Mesenchymal stem cell (in vitro differentiated cells and primary cell): ENCODE measurements around the gene BDKRB2.

ENCODE experiments used
- DNase-seq: peaks from one replicate; pipeline ENCODE4 v3.0.0-alpha.2; 2013
- H2AFZ ChIP-seq: one replicate; pipeline ENCODE4 v1.6.1; 2013; ENCODE audit warnings: low read depth, mild to moderate bottlenecking, control low read depth, inconsistent platforms, low read length, moderate library complexity
- H2AK5ac ChIP-seq: 2 replicates; pipeline ENCODE4 v1.6.1; 2013; ENCODE audit warnings: low read length, moderate library complexity, mild to moderate bottlenecking, inconsistent platforms; ENCODE audit not compliant: severe bottlenecking
- H2BK120ac ChIP-seq: one replicate; pipeline ENCODE4 v1.6.1; 2013; ENCODE audit warnings: low read depth, mild to moderate bottlenecking, inconsistent platforms, low read length, moderate library complexity
- H2BK12ac ChIP-seq, 2 experiments: one replicate each; pipeline ENCODE4 v1.6.1; 2013; ENCODE audit warnings: inconsistent platforms in 2 of 2, low read length in 2 of 2, mild to moderate bottlenecking in 2 of 2, moderate library complexity in 2 of 2, control low read depth in 1 of 2
- H2BK15ac ChIP-seq: one replicate; pipeline ENCODE4 v1.6.1; 2013; ENCODE audit warnings: mild to moderate bottlenecking, low read depth, inconsistent platforms; ENCODE audit not compliant: poor library complexity, severe bottlenecking
- H2BK5ac ChIP-seq: 2 replicates; pipeline ENCODE4 v1.6.1; 2013; ENCODE audit warnings: low read depth, mild to moderate bottlenecking, low read length, control low read depth, inconsistent platforms; ENCODE audit not compliant: poor library complexity, severe bottlenecking
- H3K14ac ChIP-seq, 2 experiments: one replicate each; pipeline ENCODE4 v1.6.1; 2013; ENCODE audit warnings: inconsistent platforms in 2 of 2, low read length in 2 of 2, control low read depth in 1 of 2, mild to moderate bottlenecking in 1 of 2, moderate library complexity in 1 of 2
- H3K18ac ChIP-seq, 2 experiments: one replicate each; pipeline ENCODE4 v1.6.1; 2013; ENCODE audit warnings: inconsistent platforms in 2 of 2, low read length in 2 of 2, control low read depth in 1 of 2, low read depth in 1 of 2, mild to moderate bottlenecking in 1 of 2
- H3K23ac ChIP-seq, 2 experiments: one replicate each; pipeline ENCODE4 v1.6.1; 2013; ENCODE audit warnings: inconsistent platforms in 2 of 2, low read length in 2 of 2, mild to moderate bottlenecking in 2 of 2, moderate library complexity in 2 of 2, control low read depth in 1 of 2
- H3K27ac ChIP-seq: 2 replicates; pipeline ENCODE4 v1.5.1; 2013; ENCODE audit warnings: mild to moderate bottlenecking, moderate library complexity, low read length, control low read depth, inconsistent platforms; ENCODE audit not compliant: poor library complexity, severe bottlenecking
- H3K27me3 ChIP-seq, 2 experiments: 2 replicates each; pipeline versions ENCODE4 v1.6.1 to v1.7.0; 2013; ENCODE audit warnings: low read length in 2 of 2, mild to moderate bottlenecking in 2 of 2, moderate library complexity in 2 of 2, control low read depth in 1 of 2, inconsistent platforms in 1 of 2; ENCODE audit not compliant: control insufficient read depth in 1 of 2, insufficient read depth in 1 of 2
- H3K36me3 ChIP-seq, 2 experiments: 2 replicates each; pipeline versions ENCODE4 v1.6.1 to v1.7.0; 2013; ENCODE audit warnings: low read length in 2 of 2, control low read depth in 1 of 2, inconsistent platforms in 1 of 2, low read depth in 1 of 2, mild to moderate bottlenecking in 1 of 2; ENCODE audit not compliant: insufficient read depth in 2 of 2, control insufficient read depth in 1 of 2
- H3K4ac ChIP-seq, 2 experiments: one replicate each; pipeline ENCODE4 v1.6.1; 2013; ENCODE audit warnings: inconsistent platforms in 2 of 2, low read length in 2 of 2, mild to moderate bottlenecking in 2 of 2, moderate library complexity in 2 of 2, control low read depth in 1 of 2, low read depth in 1 of 2
- H3K4me1 ChIP-seq: 2 replicates; pipeline ENCODE4 v1.6.1; 2013; ENCODE audit warnings: low read depth, low read length, control low read depth; ENCODE audit not compliant: control insufficient read depth, insufficient read depth
- H3K4me2 ChIP-seq: 2 replicates; pipeline ENCODE4 v1.6.1; 2013; ENCODE audit warnings: low read length, mild to moderate bottlenecking, inconsistent platforms; ENCODE audit not compliant: poor library complexity, severe bottlenecking
- H3K4me3 ChIP-seq, 2 experiments: 2 replicates each; pipeline versions ENCODE4 v1.5.1 to v1.7.0; 2013; ENCODE audit warnings: low read length in 2 of 2, mild to moderate bottlenecking in 2 of 2, control low read depth in 1 of 2, low read depth in 1 of 2; ENCODE audit not compliant: insufficient read depth in 1 of 2
- H3K79me1 ChIP-seq: replicated peaks from 2 replicates; pipeline ENCODE4 v1.6.1; 2013; ENCODE audit warnings: mild to moderate bottlenecking, control low read depth, low read length, inconsistent platforms; ENCODE audit not compliant: poor library complexity, severe bottlenecking
- H3K9ac ChIP-seq: 2 replicates; pipeline ENCODE4 v1.7.0; 2013; ENCODE audit warnings: mild to moderate bottlenecking, low read length, moderate library complexity
- H3K9me3 ChIP-seq: 2 replicates; pipeline ENCODE4 v1.7.0; 2013; ENCODE audit warnings: mild to moderate bottlenecking, low read length; ENCODE audit not compliant: control insufficient read depth
- H4K8ac ChIP-seq: one replicate; pipeline ENCODE4 v1.6.1; 2013; ENCODE audit warnings: inconsistent platforms, mild to moderate bottlenecking, low read length, moderate library complexity
- H4K91ac ChIP-seq: one replicate; pipeline ENCODE4 v1.6.1; 2013; ENCODE audit warnings: mild to moderate bottlenecking, low read length, inconsistent platforms
- WGBS: methylation state at CpG from one replicate; pipeline ENCODE4 v1.1.7; 2013; ENCODE audit warnings: mixed read lengths; 5-methylcytosine and 5-hydroxymethylcytosine counted together

BDKRB2 gene

GRCh38 chr14:96194262-96194656 is 10.4 kb upstream of the BDKRB2 start:
- Histone ChIP-seq H3K4me1 (peaks cover 19% of the 10 kb centered on the region), H3K18ac (peak overlapping the region in 1 of 2 experiments; percentile 13), H3K4ac (no peak overlapping the region), H3K9me3 (no peaks in the 10 kb centered on the region), H2BK5ac (no peak overlapping the region), H3K79me1 (no peaks in the 10 kb centered on the region), H2BK12ac (no peak overlapping the region), H3K27ac (no peak overlapping the region), H2BK15ac (no peak overlapping the region), H3K9ac (no peak overlapping the region), H2AFZ (no peak overlapping the region), H3K27me3 (peaks cover 0 to 7% of the 10 kb centered on the region in 2 experiments), H2AK5ac (no peak overlapping the region), H2BK120ac (no peak overlapping the region), H3K4me3 (no peak overlapping the region), H4K8ac (no peak overlapping the region), H4K91ac (no peak overlapping the region), H3K14ac (peak overlapping the region in 1 of 2 experiments; percentile 6), H3K36me3 (peaks cover 0 to 3% of the 10 kb centered on the region in 2 experiments), H3K23ac (no peak overlapping the region), H3K4me2 (no peak overlapping the region)
- DNase-seq, result no peak
- WGBS, result 82% methylated on average over 10 of the region's 10 CpGs

- Histone ChIP-seq H3K4ac (no peak overlapping the region), H3K27me3 (peaks cover 0 to 7% of the 10 kb centered on the region in 2 experiments), H2AK5ac (no peak overlapping the region), H3K36me3 (peaks cover 0 to 3% of the 10 kb centered on the region in 2 experiments), H3K4me1 (peaks cover 17% of the 10 kb centered on the region), H2BK5ac (no peak overlapping the region), H4K8ac (no peak overlapping the region), H3K14ac (no peak overlapping the region), H2BK12ac (no peak overlapping the region), H3K18ac (no peak overlapping the region), H2AFZ (no peak overlapping the region), H3K4me2 (no peak overlapping the region), H3K23ac (no peak overlapping the region), H3K9ac (no peak overlapping the region), H4K91ac (no peak overlapping the region), H2BK15ac (no peak overlapping the region), H2BK120ac (no peak overlapping the region), H3K27ac (no peak overlapping the region), H3K4me3 (no peak overlapping the region), H3K9me3 (no peaks in the 10 kb centered on the region), H3K79me1 (no peaks in the 10 kb centered on the region)
- DNase-seq, result no peak
- WGBS, result 80% methylated on average over 11 of the region's 11 CpGs
These were observed 9.8 kb upstream of the BDKRB2 start for GRCh38 chr14:96194657-96195431.

DNA sequence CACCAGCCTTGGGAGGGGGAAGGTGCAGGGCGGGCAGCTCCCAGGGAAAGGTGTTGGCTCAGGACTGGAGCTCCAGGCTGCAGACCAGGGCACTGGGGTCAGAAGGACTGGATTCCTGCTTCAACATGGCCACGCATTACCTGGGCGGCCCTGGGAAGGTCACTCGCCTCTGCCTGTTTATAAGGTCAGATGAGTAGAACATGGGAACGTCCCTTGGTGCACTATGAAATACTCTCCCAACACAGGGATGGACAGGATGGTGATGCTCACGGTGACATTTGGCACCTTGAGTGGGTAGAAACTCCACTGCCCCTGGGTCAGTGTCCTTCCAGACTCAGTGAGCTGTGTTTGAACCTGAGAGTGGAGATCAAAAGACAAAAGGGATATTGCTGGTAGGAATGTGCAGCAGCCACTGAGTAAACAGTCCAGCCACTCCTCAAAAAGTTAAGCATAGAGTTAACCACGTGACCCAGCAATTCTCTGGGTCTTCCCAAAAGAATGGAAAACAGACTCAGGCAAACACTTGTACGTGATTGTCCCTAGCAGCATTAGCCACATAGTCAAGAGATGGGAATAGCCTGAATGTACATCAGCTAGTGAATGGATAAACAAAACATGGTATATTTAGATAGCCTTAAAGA is 9.1 kb upstream of the BDKRB2 start:
- H2AK5ac ChIP-seq, result no peak overlapping the region
- H4K8ac ChIP-seq, result no peak overlapping the region
- no peak overlapping the region for H4K91ac ChIP-seq
- H3K4me3 ChIP-seq, result no peak overlapping the region
- no peak for DNase-seq
- H3K4me2 ChIP-seq, result no peak overlapping the region
- no peak overlapping the region for H3K14ac ChIP-seq
- H3K4ac ChIP-seq, result no peak overlapping the region
- no peak overlapping the region for H3K27ac ChIP-seq
- H3K9me3 ChIP-seq, result no peaks in the 10 kb centered on the region
- H3K79me1 ChIP-seq, result no peaks in the 10 kb centered on the region
- no peak overlapping the region for H3K23ac ChIP-seq
- peaks cover 0 to 3% of the 10 kb centered on the region in 2 experiments for H3K36me3 ChIP-seq
- peaks cover 17% of the 10 kb centered on the region for H3K4me1 ChIP-seq
- no peak overlapping the region for H3K18ac ChIP-seq
- H3K9ac ChIP-seq, result no peak overlapping the region
- no peak overlapping the region for H2AFZ ChIP-seq
- peaks cover 0 to 7% of the 10 kb centered on the region in 2 experiments for H3K27me3 ChIP-seq
- H2BK15ac ChIP-seq, result no peak overlapping the region
- no peak overlapping the region for H2BK120ac ChIP-seq
- WGBS, result 87% methylated on average over 7 of the region's 8 CpGs
- H2BK12ac ChIP-seq, result no peak overlapping the region
- H2BK5ac ChIP-seq, result no peak overlapping the region

DNA sequence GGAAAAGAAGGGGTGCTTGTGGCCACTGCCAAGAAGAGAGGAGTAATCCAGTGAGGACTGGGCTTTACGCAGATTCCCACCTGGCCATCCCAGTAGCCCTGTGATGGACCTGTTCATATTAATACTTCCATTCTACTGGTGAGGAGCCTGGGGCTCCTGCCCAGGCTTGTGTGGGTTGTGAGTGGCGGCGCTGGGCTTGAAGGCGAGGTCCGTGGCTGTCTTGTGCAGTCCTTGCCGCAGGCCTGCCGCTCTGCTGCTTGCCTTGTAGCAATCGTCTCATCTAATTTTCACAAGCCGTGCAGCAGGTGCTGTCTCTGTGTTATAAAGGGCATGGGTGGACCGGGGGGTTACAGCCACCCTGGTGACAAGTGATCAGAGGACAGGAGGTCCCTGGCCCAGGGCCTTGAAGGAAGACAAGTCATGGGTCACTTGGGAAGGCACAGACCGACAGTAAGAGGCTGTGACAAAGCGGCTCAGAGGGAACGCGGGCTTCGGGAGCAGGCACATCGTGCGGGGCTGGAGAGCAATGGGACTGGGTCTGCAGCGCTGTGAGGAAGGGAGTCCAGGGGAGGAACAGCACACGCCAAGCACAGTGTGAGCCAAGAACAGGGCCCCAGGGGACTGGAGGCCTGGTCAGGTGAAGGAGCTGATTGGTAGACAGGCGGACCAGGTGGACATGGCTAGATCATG is 7.3 kb upstream of the BDKRB2 start:
- Histone ChIP-seq H3K4me2 (no peak overlapping the region), H4K91ac (no peak overlapping the region), H2BK5ac (no peak overlapping the region), H2AFZ (no peak overlapping the region), H3K9me3 (no peaks in the 10 kb centered on the region), H2BK12ac (peak overlapping the region in 1 of 2 experiments; percentile 25), H2BK15ac (no peak overlapping the region), H4K8ac (no peak overlapping the region), H3K14ac (no peak overlapping the region), H3K36me3 (peaks cover 0 to 3% of the 10 kb centered on the region in 2 experiments), H2AK5ac (no peak overlapping the region), H3K27ac (no peak overlapping the region), H3K4ac (no peak overlapping the region), H3K4me3 (no peak overlapping the region), H3K9ac (no peak overlapping the region), H3K79me1 (no peaks in the 10 kb centered on the region), H2BK120ac (no peak overlapping the region), H3K4me1 (peaks cover 14% of the 10 kb centered on the region), H3K18ac (no peak overlapping the region), H3K27me3 (peaks cover 0 to 7% of the 10 kb centered on the region in 2 experiments), H3K23ac (no peak overlapping the region)
- WGBS, result 93% methylated on average over 20 of the region's 20 CpGs
- no peak for DNase-seq
